Cardiac fibroblast (primary cell): ENCODE results near the gene ST8SIA5.

ENCODE experiments used
- DNase-seq, 2 donors: peaks; one replicate each; pipeline versions ENCODE4 v3.0.0 to v3.0.0-alpha.2; 2010; ENCODE audit warnings: low read depth in 2 of 2
- H3K4me3 ChIP-seq, 2 donors: replicated peaks in 1 of 2; 1 replicate in 1 of 2; 2 replicates in 1 of 2; pipeline ENCODE4 v1.5.1; 2011; ENCODE audit warnings: low read depth in 2 of 2, low read length in 2 of 2, mild to moderate bottlenecking in 2 of 2, moderate library complexity in 1 of 2
- TF ChIP-seq, protein P1 (sequence below): IDR thresholded peaks from one replicate; pipeline ENCODE4 v1.5.1; 2011; ENCODE audit warnings: low read depth, mild to moderate bottlenecking, low read length, inconsistent platforms

The ST8SIA5 gene

DNA sequence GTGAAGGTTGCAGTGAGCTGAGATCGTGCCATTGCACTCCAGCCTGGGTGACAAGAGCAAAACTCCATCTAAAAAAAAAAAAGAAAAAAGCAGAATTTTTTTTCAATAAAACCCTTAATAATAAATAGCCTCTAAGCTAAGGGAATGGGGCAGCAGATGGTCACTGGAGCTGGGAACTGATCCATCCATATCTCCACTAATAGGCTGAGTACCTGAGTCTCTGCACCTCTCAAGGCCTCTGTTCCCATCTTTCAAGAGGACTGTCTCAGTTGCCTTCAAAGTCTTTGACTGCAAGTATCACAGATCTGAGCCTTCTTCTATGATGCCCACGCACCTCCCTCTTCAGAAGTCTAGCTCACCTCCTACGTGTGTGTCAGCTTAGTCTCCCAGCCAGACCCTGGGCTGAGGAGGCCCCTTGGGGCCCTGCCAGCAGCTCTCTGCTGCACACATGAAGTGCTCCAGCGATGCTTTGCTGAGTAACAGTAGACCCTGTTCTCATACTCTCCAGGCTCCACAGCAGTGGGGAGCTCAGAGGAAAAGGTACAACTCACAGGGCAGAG is 32.9 kb downstream of the ST8SIA5 start:
- no peak overlapping the region for H3K4me3 ChIP-seq
- TF ChIP-seq, protein P1, sequence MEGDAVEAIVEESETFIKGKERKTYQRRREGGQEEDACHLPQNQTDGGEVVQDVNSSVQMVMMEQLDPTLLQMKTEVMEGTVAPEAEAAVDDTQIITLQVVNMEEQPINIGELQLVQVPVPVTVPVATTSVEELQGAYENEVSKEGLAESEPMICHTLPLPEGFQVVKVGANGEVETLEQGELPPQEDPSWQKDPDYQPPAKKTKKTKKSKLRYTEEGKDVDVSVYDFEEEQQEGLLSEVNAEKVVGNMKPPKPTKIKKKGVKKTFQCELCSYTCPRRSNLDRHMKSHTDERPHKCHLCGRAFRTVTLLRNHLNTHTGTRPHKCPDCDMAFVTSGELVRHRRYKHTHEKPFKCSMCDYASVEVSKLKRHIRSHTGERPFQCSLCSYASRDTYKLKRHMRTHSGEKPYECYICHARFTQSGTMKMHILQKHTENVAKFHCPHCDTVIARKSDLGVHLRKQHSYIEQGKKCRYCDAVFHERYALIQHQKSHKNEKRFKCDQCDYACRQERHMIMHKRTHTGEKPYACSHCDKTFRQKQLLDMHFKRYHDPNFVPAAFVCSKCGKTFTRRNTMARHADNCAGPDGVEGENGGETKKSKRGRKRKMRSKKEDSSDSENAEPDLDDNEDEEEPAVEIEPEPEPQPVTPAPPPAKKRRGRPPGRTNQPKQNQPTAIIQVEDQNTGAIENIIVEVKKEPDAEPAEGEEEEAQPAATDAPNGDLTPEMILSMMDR: no peak
- DNase-seq: no peak

DNA sequence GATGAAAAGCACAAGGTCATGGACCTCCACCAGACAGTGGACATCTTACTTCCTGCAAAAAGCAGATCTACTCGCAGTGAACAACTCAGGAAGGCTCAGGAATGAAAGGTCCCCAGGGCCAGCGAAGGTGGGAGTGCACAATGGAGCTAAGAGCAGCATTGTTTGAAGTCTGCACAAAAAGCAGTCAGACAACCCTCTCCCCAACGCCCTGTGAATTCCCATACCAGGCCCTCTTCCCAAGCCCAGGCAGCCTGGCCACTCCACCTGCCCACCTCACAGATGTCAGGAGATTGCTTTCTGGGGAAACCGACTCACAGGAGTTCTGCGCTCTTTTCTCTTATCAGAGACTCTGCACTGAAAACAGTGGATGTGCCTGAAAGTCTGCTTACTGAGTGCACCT is 34.8 kb downstream of the ST8SIA5 start:
- no peak for DNase-seq
- no peak overlapping the region for H3K4me3 ChIP-seq
- TF ChIP-seq, protein P1: no peak

GRCh38 chr18:46721331-46721730 is 35.5 kb downstream of the ST8SIA5 start:
- H3K4me3 ChIP-seq: no peak overlapping the region
- DNase-seq: no peak
- TF ChIP-seq, protein P1: no peak

GRCh38 chr18:46720521-46720920 is 36.3 kb downstream of the ST8SIA5 start:
- no peak for DNase-seq
- TF ChIP-seq, protein P1: no peak
- H3K4me3 ChIP-seq: no peak overlapping the region

- TF ChIP-seq, protein P1: no peak
- H3K4me3 ChIP-seq: no peak overlapping the region
Observed at GRCh38 chr18:46720092-46720491, 36.8 kb downstream of the ST8SIA5 start.

GRCh38 chr18:46719388-46719787 is 37.5 kb downstream of the ST8SIA5 start:
- H3K4me3 ChIP-seq: no peak overlapping the region
- TF ChIP-seq, protein P1: no peak
- no peak for DNase-seq

More at GRCh38 chr18:46720092-46720491, 36.8 kb downstream of the ST8SIA5 start:
- DNase-seq: no peak
